Motor neuron (in vitro differentiated cells): Measurements from ENCODE around the gene TKTL2. TPM values are rescaled to one million over a fixed set of nuclear protein-coding genes. Genes with fewer than 3 reads are reported as not detected.

Experiments
- ATAC-seq, 8 experiments: fragments of 200-7000 bp; cut with Tn5 transposase; replicated peaks in 6 of 8; 2 replicates each; pipeline ENCODE4 v1.8.0; 2021; ENCODE audit warnings: mild to moderate bottlenecking in 8 of 8, moderate library complexity in 8 of 8
- H3K27ac ChIP-seq, 2 donors: fragments of 250-450 bp; sonication (Bioruptor Pico); 2 replicates each; pipeline ENCODE4 v1.9.0; 2021; ENCODE audit warnings: antibody characterized with exemption in 2 of 2, mild to moderate bottlenecking in 2 of 2, moderate library complexity in 1 of 2
- H3K4me1 ChIP-seq, 2 donors: fragments of 250-450 bp; sonication (Bioruptor Pico); replicated peaks in 1 of 2; 2 replicates each; pipeline ENCODE4 v1.6.1; 2021; ENCODE audit warnings: antibody characterized with exemption in 2 of 2, mild to moderate bottlenecking in 2 of 2, moderate library complexity in 1 of 2
- H3K4me3 ChIP-seq, 5 donors: fragments of 250-450 bp; sonication (Bioruptor Pico); 2 replicates each; pipeline ENCODE4 v1.9.0; 2021; ENCODE audit warnings: antibody characterized with exemption in 5 of 5, mild to moderate bottlenecking in 5 of 5, moderate library complexity in 4 of 5
- WGBS, 10 experiments: fragments of 450-650 bp; shearing (Covaris generic); methylation state at CpG; one replicate each; pipeline ENCODE4 v1.0.0; 2022; 5-methylcytosine and 5-hydroxymethylcytosine counted together
- in situ Hi-C, 9 experiments: fragments of 400-800 bp; cut with MboI; loops; one replicate each; pipeline ENCODE4 v1.15.0; 2021; ENCODE audit warnings: low sequenced_read_pairs in 9 of 9, low pct_unique_long_range_greater_than_20kb in 2 of 9; ENCODE audit not compliant: unreplicated experiment in 9 of 9
- total RNA-seq, 8 experiments: library from RNA; unstranded; fragments of 300-600 nt; gene quantifications; 2 replicates each; pipeline versions ENCODE4 v1.2.3 to v1.2.4, GENCODE V29; 2022

Gene TKTL2, protein sequence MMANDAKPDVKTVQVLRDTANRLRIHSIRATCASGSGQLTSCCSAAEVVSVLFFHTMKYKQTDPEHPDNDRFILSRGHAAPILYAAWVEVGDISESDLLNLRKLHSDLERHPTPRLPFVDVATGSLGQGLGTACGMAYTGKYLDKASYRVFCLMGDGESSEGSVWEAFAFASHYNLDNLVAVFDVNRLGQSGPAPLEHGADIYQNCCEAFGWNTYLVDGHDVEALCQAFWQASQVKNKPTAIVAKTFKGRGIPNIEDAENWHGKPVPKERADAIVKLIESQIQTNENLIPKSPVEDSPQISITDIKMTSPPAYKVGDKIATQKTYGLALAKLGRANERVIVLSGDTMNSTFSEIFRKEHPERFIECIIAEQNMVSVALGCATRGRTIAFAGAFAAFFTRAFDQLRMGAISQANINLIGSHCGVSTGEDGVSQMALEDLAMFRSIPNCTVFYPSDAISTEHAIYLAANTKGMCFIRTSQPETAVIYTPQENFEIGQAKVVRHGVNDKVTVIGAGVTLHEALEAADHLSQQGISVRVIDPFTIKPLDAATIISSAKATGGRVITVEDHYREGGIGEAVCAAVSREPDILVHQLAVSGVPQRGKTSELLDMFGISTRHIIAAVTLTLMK
- under 1 TPM in 5 of 8 experiments, not detected in 3; 0.08 to 0.71 (median 0.14) TPM for total RNA-seq

DNA sequence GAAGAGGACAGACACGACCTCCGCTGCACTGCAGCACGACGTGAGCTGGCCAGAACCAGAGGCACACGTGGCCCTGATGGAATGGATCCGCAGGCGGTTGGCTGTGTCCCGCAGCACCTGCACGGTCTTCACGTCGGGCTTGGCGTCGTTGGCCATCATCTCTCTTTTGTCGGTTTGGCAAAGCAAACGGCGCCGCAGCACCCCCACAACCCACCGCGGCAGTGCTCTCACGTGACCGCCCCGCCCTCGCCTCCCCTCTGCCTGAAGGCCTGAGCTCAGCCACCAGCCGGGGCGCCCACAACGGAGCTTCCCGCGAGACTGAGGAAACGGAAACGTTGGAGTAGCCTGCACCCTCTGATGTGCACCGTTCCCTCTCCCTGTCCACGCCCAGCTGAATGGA, at the start of gene TKTL2:
Gene TKTL2, minus strand, starts transcription at position 179 of the 400 bp plus-strand sequence. Its CDS starts 20 bp downstream, at position 159.
- no peak for ATAC-seq
- Histone ChIP-seq H3K4me1 (no peaks in the 10 kb centered on the region), H3K4me3 (no peak within 1 kb of the TSS), H3K27ac (no peak within 1 kb of the TSS)
- in situ Hi-C loops = no loop called here
- 80 to 100% (median 98%) methylated on average over 1 to 8 of the region's 32 CpGs; no CpG with 5 or more reads in 4 of the 10 experiments for WGBS, 10 experiments

DNA sequence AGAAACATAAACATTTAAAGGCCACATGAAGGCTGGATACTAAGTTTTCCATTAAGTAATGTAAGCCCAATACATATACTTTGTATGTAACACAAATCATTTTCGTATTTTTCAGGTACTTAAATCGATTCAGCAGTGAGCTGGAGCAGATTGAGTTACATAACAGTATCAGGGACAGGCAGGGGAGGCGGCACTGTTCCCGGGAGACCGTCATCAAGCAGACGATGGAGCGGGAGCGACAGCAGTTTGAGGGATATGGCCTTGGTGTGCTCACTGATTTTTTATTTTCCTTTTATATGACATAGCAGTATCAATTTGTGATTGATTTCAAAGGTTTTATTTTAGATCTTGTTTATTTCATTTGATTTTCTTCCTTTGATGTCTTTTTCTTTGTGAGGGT, 41.6 kb upstream of the TKTL2 start:
- WGBS, 10 experiments = 95 to 100% (median 97%) methylated on average over 2 to 8 of the region's 8 CpGs; no CpG with 5 or more reads in 2 of the 10 experiments
- no peak for ATAC-seq
- in situ Hi-C loops = loop anchor here in 1 of 9 experiments (25.0 kb wide), 1 partner anchor 1003 kb away; no protein-coding TSS in a partner anchor
- no peak overlapping the region for H3K4me3 ChIP-seq
- no peak overlapping the region for H3K27ac ChIP-seq
- H3K4me1 ChIP-seq = no peaks in the 10 kb centered on the region

DNA sequence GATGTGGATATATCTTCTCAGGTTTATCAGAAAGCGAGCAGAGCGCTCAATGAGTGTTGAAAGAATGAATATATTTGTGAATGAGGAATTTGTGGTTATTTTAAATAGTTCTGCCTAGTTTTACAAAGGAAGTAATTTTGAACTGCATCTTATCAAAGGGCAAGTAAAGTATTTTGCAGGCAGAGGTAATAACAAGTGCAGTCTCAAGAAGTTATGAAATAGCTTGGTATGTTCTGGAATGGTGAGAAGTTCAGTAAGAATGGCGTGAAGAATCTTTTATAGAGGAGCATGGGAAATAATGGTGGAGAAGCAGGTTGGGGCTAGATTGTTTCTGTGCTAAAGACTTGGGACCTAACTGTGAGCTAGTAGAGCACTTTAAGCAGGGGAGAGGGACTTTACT, 31.8 kb upstream of the TKTL2 start:
- no peak overlapping the region for H3K27ac ChIP-seq
- peaks cover 0 to 2% of the 10 kb centered on the region in 2 donors for H3K4me1 ChIP-seq
- in situ Hi-C loops = loop anchor here in 1 of 9 experiments (25.0 kb wide), 1 partner anchor 993 kb away; no protein-coding TSS in a partner anchor
- no peak for ATAC-seq
- H3K4me3 ChIP-seq = no peak overlapping the region
- WGBS, 10 experiments = 83 to 100% (median 99%) methylated on average over 1 to 3 of the region's 3 CpGs

DNA sequence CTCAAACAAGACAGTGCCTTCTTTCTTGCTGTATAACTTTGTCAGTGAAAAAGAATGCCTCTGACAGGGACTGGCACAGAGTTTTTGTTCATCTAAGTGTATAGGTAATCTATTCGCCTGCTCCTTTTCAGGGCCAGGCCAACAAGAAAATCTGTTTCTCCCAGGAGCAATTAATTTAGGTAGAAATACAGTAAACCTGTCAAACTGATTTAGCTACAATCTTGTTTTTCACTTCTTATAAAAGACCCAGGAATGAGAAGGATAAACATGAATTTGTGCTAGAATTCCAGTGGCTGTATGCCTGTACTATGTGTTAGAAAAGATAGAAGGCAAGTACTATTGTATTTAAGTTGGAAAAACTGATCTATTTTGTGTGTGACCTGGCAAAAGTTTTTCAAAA, 27.0 kb upstream of the TKTL2 start:
- in situ Hi-C loops = loop anchor here in 1 of 9 experiments (25.0 kb wide), 1 partner anchor 988 kb away; no protein-coding TSS in a partner anchor
- no peak for ATAC-seq
- no peak overlapping the region for H3K27ac ChIP-seq

DNA sequence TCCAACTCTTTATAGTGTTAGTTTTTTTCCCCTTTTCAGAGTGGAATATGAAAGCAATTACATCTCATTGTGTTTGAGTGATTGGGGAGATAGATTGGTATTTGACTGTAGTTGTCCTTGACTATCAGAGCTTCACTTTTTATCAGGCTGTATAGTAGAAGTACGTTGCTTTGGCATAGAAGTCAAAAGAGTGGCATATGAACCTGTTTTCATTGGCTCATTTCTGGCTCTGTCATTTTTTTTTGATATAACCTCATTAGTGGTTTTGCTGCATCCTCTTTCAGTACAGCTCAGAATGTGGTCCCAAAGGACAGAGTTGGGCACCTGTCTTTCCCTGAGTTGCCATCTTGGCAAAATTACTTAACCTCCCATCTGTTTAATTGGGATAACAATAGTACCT, 22.3 kb upstream of the TKTL2 start:
- peak overlapping the region; percentile 51 to 93 (median 76) for H3K4me3 ChIP-seq
- in situ Hi-C loops = loop anchor here in 2 of 9 experiments (25.0 kb wide), 1 partner anchor 1241 kb away; no protein-coding TSS in a partner anchor

More for the DNA sequence above, 27.0 kb upstream of the TKTL2 start:
- H3K4me3 ChIP-seq = no peak overlapping the region
- 88 to 100% (median 100%) methylated on average over 1 of the region's 1 CpG; no CpG with 5 or more reads in 7 of the 10 experiments for WGBS, 10 experiments
- H3K4me1 ChIP-seq = peaks cover 3 to 4% of the 10 kb centered on the region in 2 donors

DNA sequence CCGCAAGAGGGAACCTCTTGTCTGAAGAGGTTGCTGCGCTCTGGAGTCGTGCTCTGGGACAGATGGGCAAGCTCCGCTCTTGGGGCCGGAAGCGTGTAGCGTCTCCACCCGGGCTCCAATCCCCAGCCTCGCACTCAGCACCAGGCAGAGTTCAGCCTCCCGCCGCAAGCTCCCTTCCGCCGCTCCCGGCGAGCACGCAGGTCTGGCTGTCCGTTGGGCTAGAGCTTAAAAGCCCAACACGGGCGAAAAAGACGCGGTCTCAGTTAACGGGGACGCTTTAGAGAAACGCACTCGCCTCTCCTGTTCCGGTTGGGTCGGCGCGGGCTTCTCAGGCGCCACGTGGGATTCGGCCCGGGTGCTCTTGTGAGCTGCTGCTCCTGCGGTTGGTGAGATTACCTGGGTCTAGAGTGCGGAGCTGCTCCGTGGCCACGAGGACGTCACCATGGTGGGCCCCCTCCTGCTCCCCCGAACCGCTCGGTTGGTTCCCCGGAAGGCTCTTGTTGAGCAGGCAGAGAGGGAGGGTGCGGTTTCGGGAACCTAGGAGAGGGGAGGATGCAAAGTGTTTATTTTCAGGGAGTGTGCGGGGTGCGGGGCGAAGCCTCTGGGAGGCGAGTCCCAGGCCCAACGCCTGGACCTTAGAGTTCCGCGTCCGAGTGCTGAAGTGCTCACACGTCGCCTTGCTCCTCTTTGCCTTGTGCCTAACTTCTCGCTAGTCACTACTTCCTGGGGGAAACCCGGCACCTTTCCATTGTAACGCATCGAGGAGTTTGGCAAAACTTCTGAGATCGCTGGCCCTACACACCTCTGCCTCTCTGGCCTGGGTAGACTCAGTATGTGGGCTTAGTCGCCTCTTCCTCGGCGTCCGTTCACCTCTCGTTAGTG, 21.0 kb upstream of the TKTL2 start, which contains the start of gene TMA16:
Gene TMA16, plus strand, starts transcription at position 331 of the 882 bp plus-strand sequence. Its CDS starts 112 bp downstream, at position 443.
- 0 to 5% (median 0%) methylated on average over 1 to 26 of the region's 64 CpGs; no CpG with 5 or more reads in 3 of the 10 experiments for WGBS, 10 experiments
- peak within 1 kb of the TSS; percentile 84 to 91 for H3K27ac ChIP-seq
- peak; percentile 89 to 93 (median 91) for ATAC-seq
- in situ Hi-C loops = loop anchor here in 2 of 9 experiments (25.0 kb wide), 1 partner anchor 1243 kb away; no protein-coding TSS in a partner anchor
- H3K4me3 ChIP-seq = peak within 1 kb of the TSS; percentile 51 to 93 (median 76)
- H3K4me1 ChIP-seq = peaks cover 3 to 11% of the 10 kb centered on the region in 2 donors

More for the DNA sequence above, 22.3 kb upstream of the TKTL2 start:
- peaks cover 3 to 11% of the 10 kb centered on the region in 2 donors for H3K4me1 ChIP-seq
- H3K27ac ChIP-seq = no peak overlapping the region
- 0 to 17% (median 11%) methylated on average over 1 of the region's 1 CpG; no CpG with 5 or more reads in 5 of the 10 experiments for WGBS, 10 experiments
- ATAC-seq = no peak

DNA sequence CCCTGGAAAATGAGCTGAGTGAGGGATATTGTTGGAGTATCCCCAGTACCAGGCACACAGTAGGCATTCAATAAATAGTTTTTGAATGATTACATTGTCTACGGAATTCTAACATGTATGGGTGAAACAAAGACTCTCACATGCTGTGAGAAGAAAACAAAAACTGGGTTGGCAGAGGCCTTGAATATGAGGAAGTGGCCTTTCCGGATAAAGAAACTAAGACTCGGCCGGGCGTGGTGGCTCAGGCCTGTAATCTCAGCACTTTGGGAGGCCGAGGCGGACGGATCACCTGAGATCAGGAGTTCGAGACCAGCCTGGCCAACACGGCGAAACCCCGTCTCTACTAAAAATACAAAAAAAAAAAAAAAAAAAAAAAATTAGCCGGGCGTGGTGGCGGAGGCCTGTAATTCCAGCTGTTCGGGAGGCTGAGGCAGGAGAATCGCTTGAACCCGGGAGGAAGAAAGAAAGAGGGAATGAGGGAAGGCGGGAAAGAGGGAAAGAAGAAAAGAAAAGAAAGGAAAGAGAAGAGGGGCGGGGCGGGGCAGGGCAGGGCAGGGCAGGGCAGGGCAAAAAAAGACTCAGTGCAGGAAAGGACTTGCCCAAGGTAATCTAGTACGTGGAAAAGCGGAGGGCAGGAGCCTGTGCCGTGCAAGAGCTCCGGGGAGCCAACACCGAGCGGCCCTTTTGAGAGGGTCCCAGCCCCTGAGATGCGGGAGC, 20.2 kb upstream of the TKTL2 start:
- WGBS, 10 experiments = 38 to 97% (median 84%) methylated on average over 1 to 16 of the region's 28 CpGs; no CpG with 5 or more reads in 1 of the 10 experiments
- in situ Hi-C loops = loop anchor here in 2 of 9 experiments (25.0 kb wide), 1 partner anchor 1244 kb away; no protein-coding TSS in a partner anchor
- H3K27ac ChIP-seq = peak overlapping the region; percentile 84 to 91
- H3K4me3 ChIP-seq = peak overlapping the region; percentile 51 to 93 (median 76)
- peaks cover 3 to 11% of the 10 kb centered on the region in 2 donors for H3K4me1 ChIP-seq
- peak in 2 of 8 experiments; percentile 14 for ATAC-seq

DNA sequence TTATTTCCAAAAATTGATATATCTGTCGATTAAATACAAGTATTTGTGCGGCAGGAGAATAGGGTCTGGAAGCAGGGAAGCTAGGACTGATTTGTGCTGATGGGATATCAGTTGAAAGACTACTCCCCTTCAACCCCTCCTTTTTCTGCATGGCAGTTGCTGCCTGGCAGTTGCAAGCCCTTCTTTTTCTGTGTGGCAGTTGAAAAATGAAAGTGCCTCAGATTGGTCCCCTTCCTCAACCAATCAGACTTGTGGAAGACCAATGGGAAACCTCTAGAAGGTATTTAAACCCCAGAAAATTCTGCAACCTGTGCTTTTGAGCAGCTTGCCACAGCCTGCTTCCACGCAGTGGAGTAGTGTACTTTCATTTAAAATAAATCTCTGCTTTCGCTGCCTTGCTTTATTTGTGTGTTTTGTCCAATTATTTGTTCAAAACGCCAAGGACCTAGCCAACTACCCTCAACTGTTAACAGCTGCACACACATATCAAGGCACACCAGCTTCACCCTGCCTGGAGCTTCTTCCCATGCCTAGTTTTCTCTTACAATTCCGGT, 19.5 kb upstream of the TKTL2 start:
- H3K27ac ChIP-seq = no peak overlapping the region
- H3K4me3 ChIP-seq = no peak overlapping the region
- in situ Hi-C loops = loop anchor here in 2 of 9 experiments (25.0 kb wide), 1 partner anchor 1244 kb away; no protein-coding TSS in a partner anchor
- WGBS, 10 experiments = 64 to 91% (median 83%) methylated on average over 2 to 6 of the region's 6 CpGs; no CpG with 5 or more reads in 1 of the 10 experiments
- no peak for ATAC-seq
- H3K4me1 ChIP-seq = peaks cover 3 to 11% of the 10 kb centered on the region in 2 donors

DNA sequence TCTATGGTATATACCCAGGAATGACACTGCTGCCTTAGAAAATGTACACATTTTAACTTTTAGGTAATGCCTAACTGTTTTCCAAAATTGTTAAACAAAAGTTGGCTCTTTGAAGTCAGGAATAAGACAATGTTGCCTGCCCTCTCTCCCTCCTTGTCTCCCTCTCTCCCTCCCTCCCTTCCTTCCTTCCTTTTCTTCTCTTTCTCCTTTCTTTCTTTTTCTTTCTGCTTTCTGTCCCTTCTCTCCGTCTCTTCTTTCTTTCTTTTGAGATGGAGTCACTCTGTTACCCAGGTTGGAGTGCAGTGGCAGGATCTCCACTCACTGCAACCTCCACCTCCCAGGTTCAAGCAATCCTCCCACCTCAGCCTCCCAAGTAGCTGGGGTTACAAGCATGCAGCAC, 16.4 kb upstream of the TKTL2 start:
- in situ Hi-C loops = loop anchor here in 2 of 9 experiments (25.0 kb wide), 1 partner anchor 1247 kb away; no protein-coding TSS in a partner anchor
- H3K4me1 ChIP-seq = peaks cover 0 to 7% of the 10 kb centered on the region in 2 donors
- ATAC-seq = no peak
- no peak overlapping the region for H3K27ac ChIP-seq
- no peak overlapping the region for H3K4me3 ChIP-seq
- WGBS, 10 experiments = 5 to 89% (median 70%) methylated on average over 1 of the region's 1 CpG; no CpG with 5 or more reads in 5 of the 10 experiments

DNA sequence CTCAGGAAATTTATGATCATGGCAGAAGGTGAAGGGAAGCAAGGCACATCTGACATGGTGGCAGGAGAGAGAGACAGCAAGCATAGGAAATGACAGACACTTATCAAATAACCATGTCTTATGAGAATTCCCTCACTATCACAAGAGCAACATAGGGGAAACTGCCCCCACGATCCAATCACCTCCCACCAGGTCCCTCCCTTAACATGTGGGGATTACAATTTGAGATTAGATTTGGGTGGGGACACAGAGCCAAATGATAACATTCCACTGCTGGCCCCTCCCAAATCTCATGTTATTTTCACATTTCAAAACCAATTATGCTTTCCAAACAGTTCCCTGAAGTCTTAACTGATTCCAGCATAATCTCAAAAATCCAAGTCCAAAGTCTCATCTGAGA, 12.8 kb upstream of the TKTL2 start:
- 80 to 100% (median 100%) methylated on average over 1 of the region's 1 CpG; no CpG with 5 or more reads in 7 of the 10 experiments for whole genome bisulfite sequencing, 10 experiments
- no peak overlapping the region for H3K4me3 ChIP-seq
- H3K4me1 ChIP-seq = peaks cover 0 to 3% of the 10 kb centered on the region in 2 donors
- ATAC-seq = no peak
- in situ Hi-C loops = loop anchor here in 2 of 9 experiments (25.0 kb wide), 1 partner anchor 1251 kb away; no protein-coding TSS in a partner anchor
- H3K27ac ChIP-seq = no peak overlapping the region

DNA sequence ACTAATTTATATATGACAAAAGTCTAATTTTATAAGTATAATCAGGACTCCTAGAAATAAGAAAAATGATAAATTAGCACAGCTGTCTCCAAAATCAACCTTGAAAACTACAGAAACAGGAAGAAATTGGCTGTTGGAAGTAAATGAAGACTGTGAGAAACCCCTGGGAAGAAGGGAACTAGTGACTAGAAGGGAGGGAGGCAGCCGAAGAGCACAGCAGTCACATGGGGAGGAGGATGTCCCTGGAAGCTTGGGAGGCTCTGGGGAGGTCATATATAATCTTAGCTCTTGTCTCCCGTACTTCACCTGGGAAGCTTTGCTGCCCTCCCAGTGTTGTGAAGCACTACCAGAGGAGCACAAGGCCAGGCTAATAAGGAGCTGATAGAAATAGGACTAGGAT, 12.0 kb upstream of the TKTL2 start:
- peaks cover 0 to 3% of the 10 kb centered on the region in 2 donors for H3K4me1 ChIP-seq
- H3K4me3 ChIP-seq = no peak overlapping the region
- in situ Hi-C loops = loop anchor here in 2 of 9 experiments (25.0 kb wide), 1 partner anchor 1252 kb away; no protein-coding TSS in a partner anchor
- peak in 3 of 8 experiments; percentile 31 to 47 (median 32) for ATAC-seq
- WGBS, 10 experiments = 20 to 100% (median 73%) methylated on average over 1 to 2 of the region's 2 CpGs; no CpG with 5 or more reads in 2 of the 10 experiments
- no peak overlapping the region for H3K27ac ChIP-seq
